Gastroesophageal sphincter (tissue), 3 donors: Measurements from ENCODE around the gene SLC25A21.
"Not testable (repeated sequence)": the region's sequence is repeated elsewhere in the genome, so short reads cannot be mapped to it uniquely, and the experiment has no call there.

ENCODE experiments used
- CTCF ChIP-seq, 4 experiments: fragments of 200-600 bp in 2 of 4; fragments of 450-650 bp in 2 of 4; sonication (generic) in 1 of 4; IDR thresholded peaks; one replicate each; pipeline ENCODE4 v1.5.1; 2017 to 2019; ENCODE audit warnings: antibody characterized with exemption in 4 of 4, mild to moderate bottlenecking in 2 of 4, moderate library complexity in 2 of 4
- EP300 ChIP-seq: sonication (generic); formaldehyde crosslinking; IDR thresholded peaks from one replicate; pipeline ENCODE4 v1.6.1; 2017; ENCODE audit warnings: antibody characterized with exemption, mild to moderate bottlenecking
- POLR2A ChIP-seq, 2 donors: fragments of 450-650 bp; IDR thresholded peaks; one replicate each; pipeline ENCODE4 v1.6.1; 2017; ENCODE audit warnings: antibody characterized with exemption in 2 of 2, mild to moderate bottlenecking in 2 of 2, moderate library complexity in 1 of 2
- POLR2AphosphoS5 ChIP-seq: sonication (generic); formaldehyde crosslinking; IDR thresholded peaks from one replicate; pipeline ENCODE4 v1.6.1; 2017; ENCODE audit warnings: antibody characterized with exemption

GRCh38 chr14:37180886-37181285, 8.5 kb upstream of the SLC25A21 start:
- not testable (repeated sequence) for TF ChIP-seq POLR2A (IDR thresholded peaks at IDR 0.05); CTCF (IDR thresholded peaks at IDR 0.05); POLR2AphosphoS5; EP300
